ENCODE measurements around the gene OSBPL5.

The OSBPL5 gene

DNA sequence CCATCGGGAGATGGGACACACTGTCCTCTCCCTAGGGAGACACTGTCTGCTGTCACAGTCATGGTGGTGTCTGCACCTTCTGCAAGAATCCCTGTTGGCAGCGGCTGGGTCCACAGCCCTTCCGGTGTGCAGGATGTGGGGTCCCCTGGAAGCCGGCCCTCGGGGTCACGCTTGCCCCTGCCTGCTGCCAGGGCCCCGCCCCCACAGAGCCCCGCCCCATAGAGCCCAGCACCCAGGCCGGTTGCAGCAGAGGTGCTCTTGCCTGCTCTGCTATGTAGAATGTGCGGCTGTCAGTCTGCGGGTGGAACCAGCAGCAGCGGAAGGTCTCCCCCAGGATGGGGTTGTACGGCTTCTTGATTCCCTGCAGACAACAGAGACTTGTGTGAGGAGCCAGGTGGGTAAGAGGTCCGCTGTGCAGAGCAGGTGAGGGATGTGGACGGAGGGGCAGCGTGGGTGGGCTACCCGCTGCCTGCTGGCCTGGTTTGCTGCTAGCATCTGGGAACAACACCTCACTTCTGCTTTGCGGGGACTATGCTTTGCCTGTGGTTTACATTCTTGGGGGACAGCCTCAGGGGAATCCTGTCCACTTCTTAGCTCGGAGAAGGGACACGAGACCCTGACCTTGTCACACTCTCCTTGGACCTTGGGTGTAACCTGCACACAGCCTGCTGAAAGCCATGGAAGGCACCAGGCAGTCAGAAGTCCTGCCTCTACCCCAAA is 63.0 kb downstream of the OSBPL5 start:
- DNase-seq (ENCODE audit: low spot score) = peak; percentile 2

GRCh38 chr11:3099178-3099577 is 65.9 kb downstream of the OSBPL5 start:
- DNase-seq (ENCODE audit: low spot score) = no peak

DNA sequence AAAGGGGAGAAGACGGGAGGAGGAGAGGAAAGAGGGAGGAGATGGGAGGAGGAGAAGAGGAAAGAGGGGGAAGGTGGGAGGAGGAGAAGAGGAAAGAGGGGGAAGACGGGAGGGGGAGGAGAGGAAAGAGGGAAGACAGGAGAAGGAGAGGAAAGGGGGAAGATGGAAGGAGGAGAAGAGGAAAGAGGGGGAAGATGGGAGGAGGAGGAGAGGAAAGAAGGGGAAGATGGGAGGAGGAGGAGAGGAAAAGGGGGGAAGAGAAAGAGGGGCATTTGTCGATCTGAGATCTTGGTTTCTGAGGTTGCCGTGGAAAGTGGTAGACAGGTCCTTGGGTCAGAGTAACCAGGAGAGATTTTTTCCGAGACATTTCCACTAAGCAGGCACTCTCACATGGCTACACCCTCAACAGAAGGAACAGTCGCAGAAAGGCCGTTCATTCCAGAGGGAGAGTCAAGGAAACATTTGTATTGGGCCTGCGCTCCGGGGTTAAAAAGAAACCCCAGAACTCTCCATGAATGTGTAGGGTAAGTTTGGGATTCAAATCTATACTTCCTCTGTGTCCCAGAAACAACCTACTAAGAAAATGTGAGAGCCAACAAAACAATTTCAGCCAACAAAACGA is 68.1 kb downstream of the OSBPL5 start:
- peak; percentile 1 for DNase-seq (ENCODE audit: low spot score)

DNA sequence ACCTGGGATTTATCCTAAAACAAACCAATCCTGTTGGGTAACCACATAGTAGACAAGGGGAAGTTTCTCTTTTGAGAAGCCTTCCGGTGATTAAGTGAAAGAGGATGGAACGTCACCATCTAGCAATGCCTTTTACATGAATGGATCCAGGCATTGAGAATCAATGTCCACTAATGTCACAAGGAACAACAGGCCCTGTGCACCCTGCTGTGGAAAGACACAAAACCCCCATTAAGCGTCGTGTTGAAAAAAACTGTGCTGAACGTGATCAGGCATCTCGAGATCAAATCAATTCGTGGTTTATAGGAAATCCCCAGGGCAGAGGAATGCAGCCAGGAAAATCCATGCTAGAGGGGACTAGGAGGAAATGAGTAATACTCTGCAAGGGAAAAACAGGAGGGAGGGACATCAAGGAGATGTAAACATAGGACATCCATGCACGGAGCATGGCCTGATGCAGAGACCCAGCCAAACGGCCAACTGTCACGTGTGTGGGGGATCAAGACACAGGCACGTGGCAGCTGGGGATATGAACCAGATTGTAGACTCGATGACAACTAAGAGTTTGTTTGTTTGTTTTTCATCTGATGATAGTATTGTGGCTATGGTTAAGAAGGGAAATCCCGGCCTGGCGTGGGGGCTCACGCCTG is 69.3 kb downstream of the OSBPL5 start:
- no peak for DNase-seq (ENCODE audit: low spot score)

DNA sequence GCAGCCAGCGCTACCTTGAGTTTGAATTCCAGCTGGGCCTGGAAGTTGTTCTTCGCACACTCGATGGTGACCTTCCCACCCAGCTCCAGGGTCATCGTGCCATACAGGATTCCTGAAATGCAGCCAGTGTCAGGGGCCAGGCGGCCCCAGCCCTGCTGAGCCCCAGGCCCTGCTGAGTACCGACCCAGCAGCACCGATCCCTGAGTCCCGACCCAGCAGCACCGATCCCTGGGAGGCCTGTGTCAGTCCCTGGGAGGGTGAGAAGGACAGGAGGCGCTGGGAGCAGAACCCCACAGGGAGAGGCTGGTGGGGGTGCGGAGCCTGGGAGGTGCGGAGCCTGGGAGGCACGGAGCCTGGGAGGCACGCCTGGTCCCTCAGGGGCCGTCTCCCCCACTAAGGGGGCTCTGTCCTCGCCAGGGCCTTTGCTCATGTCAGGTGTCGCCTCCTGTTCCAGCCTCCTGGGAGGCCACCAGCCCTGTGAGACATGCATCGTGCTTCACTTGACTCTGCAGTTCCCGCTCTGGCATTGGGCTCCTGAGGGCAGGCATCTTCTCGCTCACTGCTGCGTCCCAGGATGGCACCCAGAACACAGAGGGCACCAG is 70.8 kb downstream of the OSBPL5 start:
- DNase-seq (ENCODE audit: low spot score) = no peak

DNA sequence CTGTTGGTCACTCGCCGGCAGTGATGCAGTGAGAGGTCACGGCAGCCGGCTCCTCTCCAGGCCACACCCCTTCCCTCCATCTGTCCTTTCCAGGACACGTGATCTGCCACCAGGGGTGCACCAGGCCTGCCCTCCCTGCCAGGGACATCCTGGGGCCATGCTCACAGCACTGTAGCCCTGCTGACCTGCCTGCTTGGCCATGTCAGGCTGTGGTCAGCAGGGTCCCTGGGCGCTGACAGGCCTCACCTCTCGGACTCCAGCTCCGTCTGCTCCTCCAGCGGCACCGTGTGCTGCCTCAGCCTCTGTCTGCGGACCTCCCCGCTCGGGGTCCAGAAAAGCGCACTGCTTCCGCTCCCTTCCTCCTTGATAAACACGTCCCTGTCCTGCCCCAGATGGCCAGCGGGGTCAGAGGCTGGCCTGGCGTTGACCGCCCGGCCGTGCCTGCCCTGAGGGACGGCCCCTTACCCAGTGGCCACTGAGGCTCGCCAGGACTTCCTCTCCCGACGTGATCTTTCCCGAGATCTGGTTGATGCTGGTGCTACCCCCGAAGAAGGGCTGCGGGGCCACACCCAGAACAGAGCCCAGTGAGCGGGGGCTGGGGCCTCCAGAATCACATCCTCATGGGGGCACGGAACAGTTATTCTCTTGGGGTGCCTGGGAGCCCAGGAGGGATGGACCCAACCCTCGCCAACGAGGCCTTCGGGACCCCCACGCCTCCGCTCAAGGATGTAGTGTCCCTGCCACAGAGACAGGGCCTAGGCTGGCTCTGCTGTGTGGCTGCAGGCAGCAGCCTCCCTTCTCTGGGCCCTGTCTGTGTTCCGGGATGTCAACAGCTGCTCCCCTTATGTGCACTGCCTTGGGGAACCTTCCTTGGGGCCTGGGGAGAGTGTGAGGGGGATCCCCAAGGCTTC is 71.6 kb downstream of the OSBPL5 start:
- DNase-seq (ENCODE audit: low spot score) = no peak

DNA sequence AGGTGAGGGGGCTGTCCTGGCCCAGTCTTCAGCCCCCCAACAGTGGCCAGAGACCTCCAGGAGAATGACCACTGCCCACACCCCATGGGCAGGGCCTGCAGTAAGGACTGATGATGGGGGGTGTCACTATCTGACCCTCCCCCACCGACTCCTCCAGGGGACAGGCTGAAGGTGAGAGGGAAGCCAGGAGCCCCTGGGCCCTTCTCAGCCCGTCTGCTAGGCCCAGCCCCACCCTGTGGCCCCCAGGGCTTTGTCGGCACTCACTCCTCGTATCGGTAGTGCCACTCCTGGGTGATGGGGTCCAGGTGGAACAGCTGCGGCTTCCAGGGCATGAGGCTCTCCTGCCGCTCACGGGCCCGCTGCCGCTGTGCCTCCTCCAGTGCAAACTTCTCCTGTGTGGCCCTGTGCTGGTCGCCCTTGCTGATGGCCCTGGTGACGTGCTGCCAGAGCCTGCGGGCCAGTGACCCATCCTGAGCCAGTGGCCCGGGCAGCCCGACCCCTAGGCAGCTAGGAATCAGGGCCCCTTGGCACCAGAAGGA is 72.4 kb downstream of the OSBPL5 start:
- DNase-seq (ENCODE audit: low spot score) = peak; percentile 3

- DNase-seq (ENCODE audit: low spot score) = peak; percentile 89
Measured at GRCh38 chr11:3091846-3092602, 73.1 kb downstream of the OSBPL5 start.

DNA sequence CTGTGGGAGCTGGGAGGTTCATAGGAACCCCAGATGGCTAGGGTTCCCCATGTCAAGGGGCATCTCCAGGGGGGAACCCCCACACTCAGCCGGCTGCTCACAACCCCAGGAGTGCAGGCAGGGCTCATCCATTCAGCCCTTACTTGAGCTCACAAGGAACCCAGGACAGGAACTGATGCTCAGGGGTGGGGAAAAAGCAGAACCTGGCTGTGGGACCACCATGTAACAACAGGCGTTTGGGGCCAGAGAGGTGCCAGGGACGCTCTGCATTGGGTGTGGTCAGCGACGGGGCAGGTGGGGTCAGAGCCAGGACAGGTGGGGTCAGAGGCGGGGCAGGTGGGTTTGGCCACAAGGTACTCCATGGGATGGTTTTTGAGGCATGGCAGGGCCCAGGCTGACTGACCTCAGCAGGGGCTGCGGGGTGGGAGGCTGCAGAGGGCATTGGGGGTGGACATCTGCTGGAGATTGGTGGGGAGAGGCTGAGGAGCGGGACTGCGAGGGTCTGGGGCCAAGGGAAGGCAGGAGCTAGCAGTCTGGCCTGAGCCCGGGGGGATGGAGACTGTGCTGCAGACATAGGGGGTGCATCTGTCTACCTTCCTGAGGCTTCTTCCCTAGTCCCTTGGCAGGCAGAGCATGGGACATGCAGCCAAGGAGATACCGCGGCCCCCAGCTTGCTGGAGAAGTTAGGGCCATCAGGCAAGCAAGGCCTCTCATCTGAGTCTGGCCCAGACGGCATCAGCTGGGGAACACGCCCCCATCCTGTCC is 73.8 kb downstream of the OSBPL5 start:
- DNase-seq (ENCODE audit: low spot score) = peak; percentile 3

DNA sequence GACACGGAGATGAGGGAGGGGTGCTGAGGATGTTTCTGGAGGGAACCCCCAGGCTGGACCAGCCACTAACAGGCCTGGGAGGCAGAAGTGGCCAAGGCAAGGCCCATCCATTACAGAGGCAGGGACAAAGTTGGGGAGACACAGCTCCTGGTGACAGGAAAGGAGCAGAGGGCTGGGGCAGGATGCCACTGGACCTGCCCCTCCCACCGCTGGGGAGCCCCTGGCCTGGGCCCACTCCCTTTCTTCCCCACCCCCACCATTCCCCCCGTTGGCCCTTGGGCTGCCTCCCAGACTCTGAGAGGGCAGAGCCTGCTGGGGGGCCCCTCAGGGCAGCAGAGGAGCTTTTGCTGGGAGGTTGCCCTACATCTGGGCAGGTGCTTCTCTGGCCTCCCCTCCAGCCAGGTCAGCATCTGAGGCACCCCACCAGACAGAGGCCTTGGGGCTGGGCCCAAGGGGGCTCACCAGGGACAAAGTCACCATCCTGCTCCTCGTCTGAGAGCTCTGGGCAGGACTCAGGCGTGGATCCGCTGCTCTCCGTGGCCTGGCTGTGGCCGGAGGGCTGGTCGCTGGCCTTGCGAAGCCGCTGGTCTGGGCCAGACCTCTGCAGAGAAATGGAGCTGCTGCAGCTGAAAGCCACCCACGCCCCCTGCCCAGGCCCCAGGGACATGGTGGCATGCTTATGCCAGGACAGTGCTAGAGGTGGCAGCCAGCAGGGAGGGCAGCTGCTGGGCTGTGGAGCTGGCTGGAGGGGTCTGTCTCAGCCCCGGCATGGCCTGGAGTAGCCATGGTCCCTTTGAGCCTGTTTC is 74.8 kb downstream of the OSBPL5 start:
- DNase-seq (ENCODE audit: low spot score) = no peak

DNA sequence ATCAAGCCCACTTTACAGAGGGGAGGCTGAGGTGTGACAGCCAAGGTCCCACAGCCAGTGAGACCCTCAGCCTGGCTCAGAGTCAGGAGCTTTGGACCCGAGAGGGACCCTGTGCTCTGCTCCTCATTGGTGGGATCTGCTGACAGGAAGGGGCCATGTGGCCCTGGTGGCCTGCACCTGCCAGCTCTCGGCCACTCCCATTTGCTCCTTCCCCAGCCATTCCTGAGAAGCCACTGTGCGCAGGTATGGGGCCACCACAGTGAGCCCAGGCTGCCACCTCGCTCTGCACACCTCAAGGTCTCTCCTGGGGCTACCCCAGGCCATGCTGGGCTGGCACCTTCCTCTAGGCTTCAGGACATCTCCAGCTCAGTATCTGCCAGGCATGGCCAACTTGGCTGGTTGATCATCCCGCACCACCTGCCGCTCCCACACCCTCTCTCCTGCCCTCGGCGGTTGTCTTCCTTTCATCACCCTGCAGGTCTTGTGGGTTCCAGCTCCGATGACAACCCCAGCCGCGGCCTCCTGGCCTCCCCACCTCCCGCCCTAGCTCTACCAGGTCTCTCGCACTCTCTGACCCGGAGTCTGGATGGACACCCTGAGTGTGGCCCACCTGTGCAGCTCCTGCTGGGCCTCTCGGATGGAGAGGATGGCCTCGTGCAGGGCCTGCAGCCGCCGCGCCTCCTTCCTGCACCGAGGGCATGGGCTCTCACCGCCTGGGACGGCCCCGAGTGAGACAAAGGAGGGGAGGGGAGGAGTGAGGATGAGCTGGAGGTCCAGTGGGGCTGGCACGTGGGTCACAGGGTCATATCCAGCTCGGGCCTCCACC is 75.7 kb downstream of the OSBPL5 start:
- no peak for DNase-seq (ENCODE audit: low spot score)

DNA sequence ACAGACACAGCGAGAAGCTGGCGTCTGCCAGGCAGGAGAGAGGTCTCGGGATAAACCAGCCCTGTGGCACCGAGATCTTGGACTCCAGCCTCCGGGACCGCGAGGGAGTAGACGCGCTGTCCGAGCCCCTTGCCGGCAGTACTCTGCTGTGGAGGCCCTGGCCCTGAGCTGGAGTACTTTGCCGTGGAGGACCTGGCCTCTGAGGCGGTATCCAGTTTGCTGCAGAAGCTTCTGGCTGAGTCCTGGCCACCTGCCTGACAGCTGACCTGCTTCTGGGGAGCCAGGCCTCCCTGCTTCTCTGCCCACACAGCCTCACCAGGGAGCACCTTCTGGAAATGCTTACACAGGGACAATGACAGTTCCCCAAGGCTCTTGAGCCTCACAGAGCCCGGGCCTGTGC is 76.3 kb downstream of the OSBPL5 start:
- DNase-seq (ENCODE audit: low spot score) = no peak

DNA sequence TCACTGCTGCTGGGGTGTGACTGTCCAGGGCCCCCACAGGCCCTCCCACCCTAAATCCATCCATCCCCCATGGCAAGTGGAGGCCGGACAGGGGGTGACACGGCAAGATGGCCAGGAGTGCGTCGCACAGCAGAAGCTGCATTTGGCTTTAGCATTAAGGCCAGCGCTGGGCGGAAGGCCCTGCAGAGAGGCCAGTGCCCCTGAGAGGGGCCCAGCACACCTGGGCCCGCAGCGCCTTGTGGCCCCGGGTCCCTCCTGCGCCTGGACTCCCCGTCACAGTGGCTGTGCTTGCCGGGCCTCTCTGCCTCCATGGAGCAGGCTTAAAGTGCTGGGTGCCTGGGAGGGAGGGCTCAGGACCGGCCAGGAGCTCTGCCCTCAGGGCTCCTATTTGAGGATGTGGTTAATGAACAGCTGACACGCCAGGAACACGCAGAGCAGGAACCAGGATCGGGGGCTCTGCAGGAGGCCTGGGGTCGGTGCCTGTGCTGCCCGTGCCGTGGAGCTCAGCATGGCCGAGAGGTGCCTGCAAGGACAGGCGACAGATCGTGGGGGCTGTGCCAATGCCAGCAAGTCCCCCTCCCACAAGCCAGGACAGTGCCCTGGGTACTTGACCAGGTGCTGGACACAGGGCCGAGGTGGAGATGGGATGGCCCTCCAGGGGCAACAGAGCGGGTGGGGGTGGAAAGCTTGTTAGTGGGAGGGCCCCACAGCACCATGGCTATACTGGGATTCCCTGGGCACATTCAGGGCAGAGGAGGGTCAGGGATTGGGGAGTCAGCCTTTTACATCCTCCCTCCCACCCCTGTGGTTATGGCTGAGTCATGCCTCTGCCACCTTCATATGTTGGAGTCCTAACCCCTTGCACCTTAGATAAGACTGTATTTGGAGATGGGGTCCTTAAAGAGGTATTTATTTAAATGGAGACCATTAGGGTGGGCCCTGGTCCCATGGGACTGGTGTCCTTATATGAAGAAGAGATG is 77.0 kb downstream of the OSBPL5 start:
- DNase-seq (ENCODE audit: low spot score) = no peak

GRCh38 chr11:3087373-3087772 is 77.7 kb downstream of the OSBPL5 start:
- no peak for DNase-seq (ENCODE audit: low spot score)

- no peak for DNase-seq (ENCODE audit: low spot score)
Measured at GRCh38 chr11:3086671-3087150, 78.4 kb downstream of the OSBPL5 start.

- no peak for DNase-seq (ENCODE audit: low spot score)
Measured at GRCh38 chr11:3086114-3086513, 79.0 kb downstream of the OSBPL5 start.

- no peak for DNase-seq (ENCODE audit: low spot score)
Measured at GRCh38 chr11:3085052-3085451, 80.1 kb downstream of the OSBPL5 start.
